Activated CD8-positive, alpha-beta memory T cell treated with anti-CD3 and anti-CD28 coated beads, Interleukin-2, amount 50 U/mL, for 1 hour (primary cell): ENCODE data around the gene ATP13A2.
"Not testable (repeated sequence)": the region's sequence is repeated elsewhere in the genome, so short reads cannot be mapped to it uniquely, and the experiment has no call there.

Experiments used
- DNase-seq: peaks from one replicate; pipeline ENCODE4 v3.0.0-alpha.2; 2020; ENCODE audit errors: extremely low read depth

The ATP13A2 gene

DNA sequence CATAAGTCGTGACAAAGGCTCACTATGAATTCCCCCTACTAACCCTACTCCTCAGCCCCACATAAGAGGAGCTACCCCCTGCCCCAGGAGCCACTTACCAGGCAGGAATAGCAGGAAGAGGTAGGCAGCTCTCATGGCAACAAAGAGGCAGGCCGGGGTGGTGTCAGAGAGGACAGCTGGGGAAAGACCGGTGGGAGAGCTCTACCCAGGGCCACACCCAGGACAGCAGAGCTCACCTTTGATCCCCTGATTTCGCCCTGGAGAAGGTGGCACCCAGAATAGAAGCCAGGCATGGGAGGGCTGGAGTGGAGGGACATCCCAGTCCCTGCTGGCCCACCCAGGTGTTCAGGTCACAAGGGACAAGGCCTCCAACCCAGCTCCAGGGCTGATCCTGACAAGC lies 33.6 kb downstream of the ATP13A2 start:
- DNase-seq, result no peak

GRCh38 chr1:16977377-16977776 lies 34.4 kb downstream of the ATP13A2 start:
- no peak for DNase-seq

DNA sequence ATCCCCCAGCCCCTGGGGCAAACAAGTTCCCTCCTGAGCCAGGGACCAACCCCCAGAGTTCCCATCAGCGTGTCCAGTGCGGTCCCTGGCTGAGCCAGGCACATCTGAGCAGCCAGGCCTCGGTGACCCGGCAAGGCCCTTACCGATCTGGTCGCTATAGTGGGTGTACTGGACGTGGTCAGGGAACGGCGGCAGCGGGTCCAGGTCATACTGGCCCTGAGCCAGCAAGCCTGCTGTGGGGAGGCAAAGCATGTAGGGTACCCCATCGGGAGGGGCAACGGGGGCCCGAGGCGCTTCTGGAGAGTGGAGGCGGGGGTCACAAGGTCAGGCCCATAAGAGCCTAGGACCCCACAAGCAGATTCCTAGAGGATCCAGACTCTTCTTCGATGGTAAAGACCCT lies 34.8 kb downstream of the ATP13A2 start:
- DNase-seq, result no peak

DNA sequence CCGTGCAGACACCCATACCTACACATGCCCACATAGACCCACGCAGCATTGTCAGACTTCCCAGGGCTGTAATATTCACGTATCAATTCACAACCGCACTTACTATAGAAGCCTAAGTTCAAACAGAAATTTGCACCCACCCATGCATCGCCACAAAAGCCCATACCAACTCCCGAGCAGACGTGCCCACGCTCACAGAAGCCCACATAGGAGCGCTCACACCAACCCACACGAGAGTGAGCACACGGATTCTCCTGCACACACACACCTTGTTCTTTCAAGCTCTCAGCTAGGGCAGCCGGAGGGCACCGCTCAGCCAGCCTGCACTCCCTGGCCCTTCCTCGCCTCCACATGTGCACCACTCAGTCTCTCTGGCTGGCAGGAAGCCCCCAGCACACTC lies 35.9 kb downstream of the ATP13A2 start:
- DNase-seq, result no peak

DNA sequence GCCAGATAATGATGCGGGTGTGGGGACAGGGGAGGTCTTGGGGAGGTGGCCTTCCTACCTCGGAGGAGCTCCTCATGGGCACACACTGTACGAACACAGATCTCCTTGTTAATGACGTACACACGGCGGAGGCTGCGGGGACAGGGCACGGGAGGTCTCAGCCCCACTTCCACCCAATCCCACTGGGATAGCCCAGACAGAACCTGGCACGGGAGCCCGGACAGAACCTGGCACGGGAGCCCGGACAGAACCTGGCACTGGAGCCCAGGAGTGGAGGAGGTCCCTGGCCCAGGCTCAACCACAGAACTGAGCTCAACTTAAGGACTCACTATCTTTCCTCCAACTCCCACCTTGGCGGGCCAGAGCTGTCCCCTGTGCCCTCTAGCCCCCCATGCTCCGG lies 36.5 kb downstream of the ATP13A2 start:
- no peak for DNase-seq

GRCh38 chr1:16973215-16973614 lies 38.5 kb downstream of the ATP13A2 start:
- DNase-seq, result no peak

GRCh38 chr1:16972189-16972895 lies 39.4 kb downstream of the ATP13A2 start:
- no peak for DNase-seq

DNA sequence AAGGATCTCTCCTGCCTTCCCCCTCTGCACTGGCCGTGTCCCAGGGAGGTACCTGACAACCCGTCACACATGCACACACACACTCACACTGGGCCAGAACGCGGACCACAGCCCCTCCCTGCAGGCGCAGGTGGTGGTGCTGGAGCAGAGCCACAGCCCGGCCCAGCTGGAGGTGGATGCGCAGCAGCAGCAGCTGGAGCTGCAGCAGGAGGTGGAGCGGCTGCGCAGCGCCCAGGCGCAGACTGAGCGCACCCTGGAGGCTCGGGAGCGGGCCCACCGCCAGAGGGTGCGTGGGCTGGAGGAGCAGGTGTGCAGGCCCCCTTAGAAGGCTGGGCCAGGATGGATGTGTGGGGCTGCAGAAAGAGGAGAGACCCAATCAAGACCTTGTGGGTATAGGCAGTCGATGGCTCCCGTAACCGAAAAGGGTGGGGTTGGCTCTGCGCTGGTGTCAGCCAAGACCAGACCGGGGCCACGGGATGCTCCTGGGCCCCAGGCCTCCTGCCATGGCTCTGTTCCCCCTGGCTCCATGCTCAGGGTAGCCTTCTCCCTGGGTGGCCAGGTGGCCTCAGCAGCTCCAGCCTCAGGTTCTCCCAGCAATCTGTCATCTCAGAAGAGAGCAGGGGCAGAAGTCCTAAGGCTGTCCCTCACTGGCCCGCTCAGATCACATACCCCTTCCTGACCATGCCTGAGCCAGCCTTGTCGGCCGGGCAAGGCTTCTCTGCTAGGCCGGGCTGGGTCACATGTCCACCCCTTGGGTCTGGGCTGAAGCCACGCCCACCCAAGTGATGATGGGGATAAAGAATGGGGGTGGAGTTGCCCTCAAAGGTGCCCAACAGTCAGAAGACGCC lies 40.2 kb downstream of the ATP13A2 start:
- no peak for DNase-seq

DNA sequence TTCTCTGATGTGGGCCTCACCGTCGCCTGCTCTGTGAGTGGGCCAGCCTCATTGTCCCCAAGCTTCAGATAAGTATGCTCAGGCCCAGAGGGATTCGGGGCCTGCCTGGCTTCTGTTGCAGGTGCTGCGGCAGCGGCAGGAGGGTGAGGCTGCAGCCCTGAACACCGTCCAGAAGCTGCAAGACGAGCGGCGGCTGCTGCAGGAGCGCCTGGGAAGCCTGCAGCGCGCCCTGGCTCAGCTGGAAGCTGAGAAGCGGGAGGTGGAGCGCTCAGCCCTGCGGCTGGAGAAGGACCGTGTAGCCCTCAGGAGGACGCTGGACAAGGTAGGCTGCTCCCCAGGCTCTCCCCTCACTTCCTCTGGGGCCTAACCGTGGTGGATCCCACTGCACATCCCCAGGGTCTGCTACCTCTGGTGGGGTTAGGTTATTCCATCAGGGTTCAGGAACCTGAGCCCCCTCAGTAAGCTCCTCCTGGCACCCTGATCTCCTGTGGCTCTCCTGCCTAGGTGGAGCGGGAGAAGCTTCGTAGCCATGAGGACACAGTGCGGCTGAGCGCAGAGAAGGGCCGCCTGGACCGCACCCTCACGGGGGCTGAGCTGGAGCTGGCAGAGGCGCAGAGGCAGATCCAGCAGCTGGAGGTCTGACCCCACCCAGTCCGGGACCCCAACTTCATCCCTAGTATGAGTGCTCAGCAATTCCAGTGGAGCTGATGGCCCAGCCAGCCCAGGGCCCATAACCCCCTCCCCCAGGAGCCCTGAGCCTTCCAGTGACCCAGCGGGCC lies 41.4 kb downstream of the ATP13A2 start:
- DNase-seq, result no peak

DNA sequence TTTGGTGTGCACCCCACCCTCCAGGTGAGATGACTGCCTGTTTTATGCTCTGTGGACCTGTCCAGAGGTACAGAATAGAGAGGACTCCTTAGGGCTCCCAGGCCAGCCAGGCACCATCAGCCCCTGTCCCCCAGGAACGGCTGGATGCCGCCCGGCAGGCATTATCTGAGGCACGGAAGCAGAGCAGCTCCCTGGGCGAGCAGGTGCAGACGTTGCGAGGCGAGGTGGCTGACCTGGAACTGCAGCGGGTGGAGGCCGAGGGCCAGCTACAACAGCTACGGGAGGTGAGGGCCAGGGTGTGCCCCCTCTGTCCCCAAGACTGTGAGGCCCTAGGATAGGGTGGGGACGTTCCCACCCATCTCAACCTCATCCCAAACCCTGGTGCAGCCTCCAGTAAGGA lies 42.1 kb downstream of the ATP13A2 start:
- no peak for DNase-seq

GRCh38 chr1:16969057-16969611 lies 42.6 kb downstream of the ATP13A2 start:
- no peak for DNase-seq

- no peak for DNase-seq
These were observed 43.4 kb downstream of the ATP13A2 start for GRCh38 chr1:16968372-16968771.

DNA sequence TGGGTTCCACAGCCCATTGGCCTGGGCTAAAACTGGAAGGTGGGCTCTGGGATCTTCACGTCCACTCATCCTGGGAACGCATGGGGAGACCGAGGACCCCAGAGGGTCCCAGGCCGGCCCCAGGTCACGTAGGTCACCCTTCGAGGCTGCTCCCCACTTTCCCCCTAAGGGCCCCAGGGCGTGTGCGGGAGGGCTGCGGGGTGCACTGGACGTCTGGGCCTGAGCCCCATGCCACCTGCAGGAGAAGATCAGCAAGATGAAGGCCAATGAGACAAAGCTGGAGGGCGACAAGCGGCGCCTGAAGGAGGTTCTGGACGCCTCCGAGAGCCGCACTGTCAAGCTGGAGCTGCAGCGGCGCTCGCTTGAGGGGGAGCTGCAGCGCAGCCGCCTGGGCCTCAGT lies 43.8 kb downstream of the ATP13A2 start:
- no peak for DNase-seq

DNA sequence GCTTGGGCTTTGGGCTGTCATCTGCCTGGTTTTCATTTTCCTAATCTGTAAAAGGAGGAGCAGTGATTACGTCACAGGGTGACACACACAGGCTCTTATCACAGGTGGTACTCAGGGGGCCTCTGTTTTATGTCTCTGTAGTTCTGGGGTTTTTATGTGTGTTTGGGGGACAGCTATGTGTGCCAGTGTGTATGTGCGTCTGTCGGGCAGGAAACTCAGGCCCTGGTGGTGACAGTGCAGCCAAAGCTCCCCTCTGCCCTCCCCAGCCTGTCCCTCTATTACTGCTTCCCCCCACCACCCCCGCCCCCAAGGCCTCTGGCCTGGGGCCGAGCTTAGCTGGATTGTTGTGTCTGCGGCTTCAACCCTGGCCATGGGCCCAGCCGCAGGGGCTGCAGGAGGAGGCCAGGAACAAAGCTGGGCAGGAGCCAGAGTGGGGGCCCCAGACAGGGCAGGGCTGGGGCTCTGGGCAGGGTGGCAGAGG lies 44.6 kb downstream of the ATP13A2 start:
- DNase-seq, result no peak

DNA sequence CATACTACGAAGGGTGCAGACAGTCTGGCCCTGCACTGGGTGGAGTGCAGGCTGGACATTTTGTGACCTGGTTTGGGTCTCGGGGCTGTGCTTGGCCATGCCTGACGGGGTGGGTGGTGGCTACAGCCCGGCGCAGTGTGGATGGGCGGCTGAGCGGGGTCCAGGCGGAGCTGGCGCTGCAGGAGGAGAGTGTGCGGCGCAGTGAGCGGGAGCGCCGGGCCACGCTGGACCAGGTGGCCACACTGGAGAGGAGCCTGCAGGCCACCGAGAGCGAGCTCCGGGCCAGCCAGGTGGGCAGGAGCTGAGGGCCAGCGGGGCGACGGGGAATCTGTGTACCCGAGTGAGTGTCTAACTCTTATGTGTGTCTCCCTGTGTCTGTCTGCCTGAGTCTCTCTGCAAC lies 45.4 kb downstream of the ATP13A2 start:
- DNase-seq, result no peak

DNA sequence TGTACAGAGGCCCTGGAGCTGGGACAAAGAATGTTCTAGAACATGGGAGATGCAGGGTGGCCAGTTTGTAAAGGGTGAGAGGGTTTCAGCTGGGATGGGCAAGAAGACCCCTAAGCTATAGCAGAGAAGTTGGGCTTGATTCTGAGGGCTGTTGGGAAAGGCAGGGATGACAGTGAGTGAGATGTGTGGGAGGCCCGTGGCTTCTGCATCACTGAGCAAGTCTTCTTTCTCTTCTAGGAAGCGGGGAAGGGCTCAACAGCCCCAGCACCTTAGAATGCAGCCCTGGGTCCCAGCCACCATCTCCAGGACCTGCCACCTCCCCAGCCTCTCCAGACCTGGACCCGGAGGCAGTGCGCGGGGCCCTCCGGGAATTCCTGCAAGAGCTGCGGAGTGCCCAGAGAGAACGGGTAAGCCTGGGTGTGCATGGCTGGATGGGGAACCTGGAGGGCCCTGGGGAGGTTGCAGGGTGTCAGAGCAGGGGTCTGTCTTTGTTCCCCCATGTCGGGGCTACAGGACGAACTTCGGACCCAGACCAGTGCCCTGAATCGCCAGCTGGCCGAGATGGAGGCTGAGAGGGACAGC lies 46.2 kb downstream of the ATP13A2 start:
- DNase-seq, result no peak

DNA sequence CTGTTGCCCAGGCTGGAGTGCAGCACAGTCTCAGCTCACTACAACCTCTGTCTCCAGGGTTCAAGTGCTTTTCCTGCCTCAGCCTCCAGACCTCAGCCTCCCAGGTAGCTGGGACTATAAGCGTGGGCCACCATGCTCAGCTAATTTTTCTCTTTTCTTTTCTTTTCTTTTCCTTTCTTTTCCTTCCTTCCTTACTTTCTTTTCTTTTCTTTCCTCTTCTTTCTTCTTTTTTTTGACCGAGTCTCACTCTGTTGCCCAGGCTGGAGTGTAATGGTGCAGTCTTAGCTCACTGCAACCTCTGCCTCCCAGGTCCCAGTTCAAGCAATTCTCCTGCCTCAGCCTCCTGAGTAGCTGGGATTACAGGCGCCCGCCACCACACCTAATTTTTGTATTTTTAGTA lies 47.6 kb downstream of the ATP13A2 start:
- DNase-seq, result not testable (repeated sequence)

DNA sequence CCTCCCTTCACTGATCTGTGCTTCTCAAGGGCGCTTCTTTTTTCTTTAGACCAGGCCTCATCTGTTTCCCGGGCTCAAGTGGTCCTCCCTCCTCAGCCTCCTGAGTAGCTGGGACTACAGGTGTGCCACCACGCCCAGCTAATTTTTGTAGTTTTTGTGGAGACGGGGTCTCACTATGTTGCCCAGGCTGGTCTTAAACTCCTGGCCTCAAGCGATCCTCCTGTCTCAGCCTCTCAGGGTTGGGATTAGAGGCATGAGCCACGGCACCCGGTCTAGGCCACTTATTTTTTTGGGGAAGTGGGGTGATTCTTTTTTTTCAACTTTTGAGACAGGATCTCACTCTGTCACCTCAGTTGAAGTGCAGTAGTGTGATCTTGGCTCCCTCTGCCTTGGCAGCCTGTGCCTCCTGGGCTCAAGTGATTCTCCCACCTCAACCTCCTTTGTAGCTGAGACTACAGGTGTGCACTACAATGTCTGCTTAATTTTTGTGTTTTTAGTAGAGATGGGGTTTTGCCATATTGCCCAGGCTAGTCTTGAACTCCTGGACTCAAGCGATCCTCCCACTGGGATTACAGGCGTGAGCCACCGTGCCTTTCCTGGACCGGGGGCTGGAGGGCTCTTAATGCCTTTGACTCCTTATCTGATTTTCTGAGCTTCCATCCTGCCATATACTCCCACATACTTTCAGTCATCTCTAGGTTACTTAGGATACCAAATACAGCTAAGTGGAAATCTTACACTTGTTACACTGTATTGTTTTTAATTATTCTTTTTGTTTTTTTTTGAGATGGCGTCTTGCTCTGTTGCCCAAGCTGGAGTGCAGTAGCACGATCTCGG lies 50.2 kb downstream of the ATP13A2 start:
- DNase-seq, result no peak

- DNase-seq, result peak; percentile 27
These were observed 51.0 kb downstream of the ATP13A2 start for GRCh38 chr1:16960560-16961296.

DNA sequence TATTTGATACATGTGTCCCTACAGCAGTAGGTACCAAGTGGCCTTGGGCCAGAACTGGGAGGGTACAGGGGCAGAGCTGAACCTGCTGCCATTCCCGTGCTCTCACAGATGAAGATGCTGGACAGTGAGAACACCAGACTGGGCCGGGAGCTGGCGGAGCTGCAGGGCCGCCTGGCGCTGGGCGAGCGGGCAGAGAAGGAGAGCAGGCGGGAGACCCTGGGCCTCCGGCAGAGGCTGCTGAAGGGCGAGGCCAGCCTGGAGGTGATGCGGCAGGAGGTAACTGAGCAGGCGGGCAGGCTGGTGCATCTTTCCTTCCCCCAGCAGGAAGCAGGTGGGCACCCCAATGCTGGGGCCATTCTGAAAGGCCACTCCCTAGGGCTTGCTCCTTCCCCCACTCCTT lies 53.3 kb downstream of the ATP13A2 start:
- no peak for DNase-seq
